ENCODE results near the gene LRRC59.

DNA sequence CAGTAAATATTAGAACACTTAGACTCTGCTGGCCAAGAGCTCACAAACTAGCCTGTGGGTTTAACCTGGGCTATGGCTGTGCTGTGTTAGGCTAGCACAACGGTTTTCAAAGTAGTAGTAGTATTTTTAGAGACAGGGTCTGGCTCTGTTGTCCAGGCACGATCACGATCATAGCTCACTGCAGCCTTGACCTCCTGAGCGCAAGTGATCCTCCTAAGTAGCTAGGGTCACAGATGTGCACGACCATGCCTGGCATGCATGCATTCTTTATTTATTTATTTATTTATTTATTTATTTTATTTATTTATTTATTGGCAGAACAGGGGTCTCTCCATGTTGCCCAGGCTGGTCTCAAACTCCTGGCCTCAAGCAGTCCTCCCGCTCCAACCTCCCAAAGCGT lies 34.7 kb downstream of the LRRC59 start:
- no peak for TF ChIP-seq CTCF (IDR thresholded peaks at IDR 0.05)
- TF ChIP-seq EP300 (IDR thresholded peaks at IDR 0.05; ENCODE audit: low read depth) = no peak

All from transverse colon (tissue), 3 donors.